ENCODE data around the gene SLC22A1.

SLC22A1 gene

GRCh38 chr6:160121558-160121957 is at the start of gene SLC22A1:
TSS of gene SLC22A1 (plus strand) at chr6:160121815. CDS start at chr6:160121936, 121 bp downstream.
- DNase-seq (ENCODE audit: low read depth) = no peak

GRCh38 chr6:160073272-160073671 is 48.3 kb upstream of the SLC22A1 start:
- no peak for DNase-seq (ENCODE audit: low read depth)
- TF ChIP-seq CTCF (IDR thresholded peaks at IDR 0.05; ENCODE audit: low read length, missing control alignments) = no peak
- H3K4me3 ChIP-seq (replicated peaks; ENCODE audit: low read depth, low read length) = no peak overlapping the region

More at GRCh38 chr6:160121558-160121957, at the start of gene SLC22A1:
- no peak within 1 kb of the TSS for H3K4me3 ChIP-seq (replicated peaks; ENCODE audit: low read depth, low read length)
- no peak for TF ChIP-seq CTCF (IDR thresholded peaks at IDR 0.05; ENCODE audit: low read length, missing control alignments)

- H3K4me3 ChIP-seq (replicated peaks; ENCODE audit: low read depth, low read length) = no peak overlapping the region
- TF ChIP-seq CTCF (IDR thresholded peaks at IDR 0.05; ENCODE audit: low read length, missing control alignments) = no peak
- no peak for DNase-seq (ENCODE audit: low read depth)
Observed at GRCh38 chr6:160076009-160076408, 45.6 kb upstream of the SLC22A1 start.

GRCh38 chr6:160077024-160077423 is 44.6 kb upstream of the SLC22A1 start:
- no peak for DNase-seq (ENCODE audit: low read depth)
- H3K4me3 ChIP-seq (replicated peaks; ENCODE audit: low read depth, low read length) = no peak overlapping the region
- TF ChIP-seq CTCF (IDR thresholded peaks at IDR 0.05; ENCODE audit: low read length, missing control alignments) = no peak

GRCh38 chr6:160077526-160077925 is 44.1 kb upstream of the SLC22A1 start:
- TF ChIP-seq CTCF (IDR thresholded peaks at IDR 0.05; ENCODE audit: low read length, missing control alignments) = no peak
- no peak overlapping the region for H3K4me3 ChIP-seq (replicated peaks; ENCODE audit: low read depth, low read length)
- no peak for DNase-seq (ENCODE audit: low read depth)

GRCh38 chr6:160078883-160079685 is 42.5 kb upstream of the SLC22A1 start:
- DNase-seq (ENCODE audit: low read depth) = no peak
- H3K4me3 ChIP-seq (replicated peaks; ENCODE audit: low read depth, low read length) = no peak overlapping the region
- no peak for TF ChIP-seq CTCF (IDR thresholded peaks at IDR 0.05; ENCODE audit: low read length, missing control alignments)

- no peak overlapping the region for H3K4me3 ChIP-seq (replicated peaks; ENCODE audit: low read depth, low read length)
- DNase-seq (ENCODE audit: low read depth) = no peak
- no peak for TF ChIP-seq CTCF (IDR thresholded peaks at IDR 0.05; ENCODE audit: low read length, missing control alignments)
Observed at GRCh38 chr6:160079686-160080043, 42.0 kb upstream of the SLC22A1 start.
